Measurements from ENCODE around the gene DHRSX.

GRCh38 chrX:2490634-2491033 is 10.1 kb downstream of the DHRSX start:
- no peak for TF ChIP-seq POLR2AphosphoS5 (IDR thresholded peaks at IDR 0.05)
- no peak for TF ChIP-seq POLR2A (IDR thresholded peaks at IDR 0.05)
- TF ChIP-seq CTCF (IDR thresholded peaks at IDR 0.05): no peak
- TF ChIP-seq EP300 (IDR thresholded peaks at IDR 0.05): no peak
